IMR-90 (cell line): Measurements from ENCODE around the gene RIT1. TPM values are rescaled to one million over a fixed set of nuclear protein-coding genes. Genes with fewer than 3 reads are reported as not detected.
A peak's percentile ranks its signal among the peaks of the same experiment; 100 is the strongest.

Source experiments
- ATAC-seq: fragments of 200-7000 bp; cut with Tn5 transposase; 2 replicates; pipeline ENCODE4 v1.9.1; 2020; ENCODE audit warnings: low read depth, mild to moderate bottlenecking, moderate library complexity
- BruUV-seq: library from RNA; stranded (reverse); fragments of 400-500 nt; replicated peaks from 2 replicates; lab custom pipeline; 2021; lab: Mats Ljungman, UMichigan
- CTCF ChIA-PET: fragments of 300-600 bp; formaldehyde crosslinking; extraction: SDS; loops from one replicate; lab custom pipeline; 2021; ENCODE audit warnings: antibody characterized with exemption; lab: Yijun Ruan, JAX
- POLR2A ChIA-PET: fragments of 300-600 bp; sonication (Branson Sonifier 250); formaldehyde crosslinking; loops from one replicate; lab custom pipeline; 2022; ENCODE audit warnings: antibody characterized with exemption; ENCODE audit not compliant: unreplicated experiment; lab: Charles Lee
- DNase-seq: peaks from one replicate; pipeline ENCODE4 v3.0.0; 2013
- H2AFZ ChIP-seq: replicated peaks from 2 replicates; pipeline ENCODE3; 2013; ENCODE audit warnings: low read length, mild to moderate bottlenecking; ENCODE audit not compliant: poor library complexity
- H2AK5ac ChIP-seq: 2 replicates; pipeline ENCODE4 v1.6.1; 2013; ENCODE audit warnings: low read depth, low read length, inconsistent platforms
- H2AK9ac ChIP-seq: replicated peaks from 2 replicates; pipeline ENCODE3; 2013; ENCODE audit warnings: mild to moderate bottlenecking, low read depth, low read length, moderate library complexity; ENCODE audit not compliant: poor library complexity
- H2BK120ac ChIP-seq: 2 replicates; pipeline ENCODE4 v1.6.1; 2013; ENCODE audit warnings: low read depth, low read length, inconsistent platforms
- H2BK15ac ChIP-seq: 3 replicates; pipeline ENCODE4 v1.6.1; 2013; ENCODE audit warnings: low read depth, low read length, inconsistent platforms
- H2BK20ac ChIP-seq: 2 replicates; pipeline ENCODE4 v1.6.1; 2013; ENCODE audit warnings: low read depth, mild to moderate bottlenecking, inconsistent platforms, low read length, moderate library complexity
- H2BK5ac ChIP-seq: 2 replicates; pipeline ENCODE4 v1.6.1; 2013; ENCODE audit warnings: mild to moderate bottlenecking, low read depth, low read length, inconsistent platforms; ENCODE audit not compliant: poor library complexity, severe bottlenecking
- H3K14ac ChIP-seq: replicated peaks from 2 replicates; pipeline ENCODE4 v1.6.1; 2013; ENCODE audit warnings: low read depth, low read length, inconsistent platforms
- H3K18ac ChIP-seq: 2 replicates; pipeline ENCODE4 v1.6.1; 2013; ENCODE audit warnings: low read depth, low read length, control low read depth
- H3K23ac ChIP-seq: 2 replicates; pipeline ENCODE4 v1.6.1; 2013; ENCODE audit warnings: low read depth, low read length, inconsistent platforms
- H3K27ac ChIP-seq: 2 replicates; pipeline ENCODE4 v1.5.1; 2013; ENCODE audit warnings: mild to moderate bottlenecking, control low read depth, low read length; ENCODE audit not compliant: insufficient read depth
- H3K27me3 ChIP-seq: 2 replicates; pipeline ENCODE4 v1.6.1; 2013; ENCODE audit warnings: low read length; ENCODE audit not compliant: control insufficient read depth, insufficient read depth
- H3K36me3 ChIP-seq: 2 replicates; pipeline ENCODE4 v1.6.1; 2013; ENCODE audit warnings: low read length, mixed read lengths; ENCODE audit not compliant: control insufficient read depth, insufficient read depth
- H3K4ac ChIP-seq: 2 replicates; pipeline ENCODE4 v1.6.1; 2013; ENCODE audit warnings: low read depth, low read length, inconsistent platforms
- H3K4me1 ChIP-seq: 2 replicates; pipeline ENCODE4 v1.6.1; 2013; ENCODE audit warnings: low read length, mixed read lengths; ENCODE audit not compliant: control insufficient read depth, insufficient read depth
- H3K4me2 ChIP-seq: 2 replicates; pipeline ENCODE4 v1.6.1; 2013; ENCODE audit warnings: low read depth, mild to moderate bottlenecking, control low read depth, low read length, moderate library complexity
- H3K4me3 ChIP-seq: 2 replicates; pipeline ENCODE4 v1.5.1; 2013; ENCODE audit warnings: low read depth, mild to moderate bottlenecking, control low read depth, low read length, moderate library complexity; ENCODE audit not compliant: insufficient read depth
- H3K56ac ChIP-seq: 2 replicates; pipeline ENCODE4 v1.6.1; 2013; ENCODE audit warnings: low read length, inconsistent platforms; ENCODE audit not compliant: insufficient read depth; ENCODE audit errors: extremely low read depth
- H3K79me1 ChIP-seq, 2 experiments: 2 replicates each; pipeline ENCODE4 v1.6.1; 2013; ENCODE audit warnings: low read length in 2 of 2, inconsistent platforms in 1 of 2, low read depth in 1 of 2
- H3K9ac ChIP-seq: 2 replicates; pipeline ENCODE4 v1.6.1; 2013; ENCODE audit warnings: low read depth, low read length, control low read depth
- H3K9me1 ChIP-seq: 2 replicates; pipeline ENCODE4 v1.6.1; 2013; ENCODE audit warnings: low read length, inconsistent platforms; ENCODE audit not compliant: insufficient read depth
- H3K9me3 ChIP-seq: 2 replicates; pipeline ENCODE4 v1.6.1; 2013; ENCODE audit warnings: low read length; ENCODE audit not compliant: control insufficient read depth, insufficient read depth
- H4K20me1 ChIP-seq: 2 replicates; pipeline ENCODE4 v1.6.1; 2013; ENCODE audit warnings: low read length, inconsistent platforms; ENCODE audit not compliant: insufficient read depth
- H4K5ac ChIP-seq: 2 replicates; pipeline ENCODE4 v1.6.1; 2013; ENCODE audit warnings: mild to moderate bottlenecking, low read depth, low read length, control low read depth
- H4K8ac ChIP-seq, 2 experiments: 2 replicates each; pipeline ENCODE4 v1.6.1; 2013; ENCODE audit warnings: low read depth in 2 of 2, low read length in 2 of 2, control low read depth in 1 of 2, inconsistent platforms in 1 of 2
- H4K91ac ChIP-seq: 2 replicates; pipeline ENCODE4 v1.6.1; 2013; ENCODE audit warnings: low read depth, low read length, inconsistent platforms; ENCODE audit not compliant: insufficient read depth
- RCOR1 ChIP-seq: IDR thresholded peaks from 2 replicates; pipeline ENCODE4 v1.6.1; 2012; ENCODE audit warnings: mild to moderate bottlenecking, low read length, improper control_type of control experiment; ENCODE audit not compliant: insufficient replicate concordance
- WGBS, 2 experiments: methylation state at CpG; one replicate each; pipeline versions ENCODE4 v1.1.5 to v1.1.7; 2013; ENCODE audit warnings: missing lambda C conversion rate in 2 of 2; ENCODE audit not compliant: insufficient read length in 1 of 2; ENCODE audit errors: extremely low coverage in 2 of 2; 5-methylcytosine and 5-hydroxymethylcytosine counted together
- dilution Hi-C: fragments of 300-500 bp; cut with HindIII; formaldehyde crosslinking; loops from one replicate; pipeline ENCODE4 v1.14.3; 2018; ENCODE audit warnings: low sequenced_read_pairs; ENCODE audit not compliant: unreplicated experiment
- in situ Hi-C: fragments of 300-500 bp; cut with MboI; formaldehyde crosslinking; loops from 3 replicates; pipeline ENCODE4 v1.14.3; 2019; ENCODE audit warnings: low sequenced_read_pairs, inconsistent platforms, mixed read lengths
- intact Hi-C: fragments of 100-400 bp; cut with micrococcal nuclease; formaldehyde crosslinking; loops from 2 replicates; pipeline ENCODE4 v1.10.0; 2022
- polyA plus RNA-seq, 3 experiments: library from polyadenylated mRNA; depleted of rRNA; stranded (reverse); fragments of >200 nt; gene quantifications; 2 replicates each; pipeline ENCODE4 v1.2.3, GENCODE V29; 2012; ENCODE audit warnings: low replicate concordance in 1 of 3
- total RNA-seq: library from RNA; depleted of rRNA; stranded (reverse); fragments of >200 nt; gene quantifications from 2 replicates; pipeline ENCODE4 v1.2.3, GENCODE V29; 2012

Gene RIT1
- total and polyA plus RNA-seq, 2 of the 4 experiments (the other 2 are of a cell fraction) = 29.6 to 46.8 TPM

DNA sequence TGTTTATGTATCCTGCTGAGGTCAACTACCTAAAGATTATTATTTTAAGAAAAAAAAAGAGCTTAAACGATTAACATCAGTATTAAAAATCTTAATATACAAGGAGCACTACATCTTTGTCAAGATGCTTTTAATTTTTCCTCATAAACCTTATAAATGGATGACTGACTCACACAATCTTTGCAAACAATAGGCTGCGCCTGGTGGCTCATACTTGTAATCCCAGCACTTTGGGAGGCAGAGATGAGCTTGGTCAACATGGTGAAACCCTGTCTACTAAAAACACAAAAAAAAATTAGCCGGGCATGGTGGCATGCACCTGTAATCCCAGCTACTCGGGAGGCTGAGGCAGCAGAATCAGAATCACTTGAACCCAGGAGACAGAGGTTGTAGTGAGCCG lies 21.3 kb upstream of the RIT1 start:
- dilution Hi-C loops = no loop called here
- H4K20me1 ChIP-seq = peaks cover 38% of the 10 kb centered on the region
- no peak overlapping the region for H3K18ac ChIP-seq
- BruUV-seq = no TSS peak
- no peak overlapping the region for H2AK9ac ChIP-seq
- intact Hi-C loops = no loop called here
- no peaks in the 10 kb centered on the region for H3K27me3 ChIP-seq
- peak overlapping the region; percentile 46; the same call in 1 of the 2 replicates for H3K4me2 ChIP-seq
- H3K23ac ChIP-seq = no peak overlapping the region
- TF ChIP-seq RCOR1 = no peak
- H2BK20ac ChIP-seq = no peak overlapping the region
- no peak overlapping the region for H2BK120ac ChIP-seq
- H2BK15ac ChIP-seq = no peak overlapping the region
- POLR2A ChIA-PET = interaction anchor here (0.7 kb wide), 1 partner anchor 9 kb away, joined by 3 read pairs; no protein-coding TSS in a partner anchor
- no peak overlapping the region for H3K27ac ChIP-seq
- H3K9me3 ChIP-seq = no peaks in the 10 kb centered on the region
- H3K79me1 ChIP-seq = peaks cover 3 to 44% of the 10 kb centered on the region in 2 experiments; a peak in 3 of 4 replicates
- H3K56ac ChIP-seq = no peak overlapping the region
- no peak overlapping the region for H3K4ac ChIP-seq
- H4K91ac ChIP-seq = no peak overlapping the region
- DNase-seq (no peak), ATAC-seq (no peak)
- H3K9me1 ChIP-seq = 0 out of 2 replicates have a peak, but pooled peaks cover 2% of the 10 kb centered on the region
- H2AFZ ChIP-seq = no peak overlapping the region
- in situ Hi-C loops = no loop called here
- CTCF ChIA-PET = interaction anchor here (1.4 kb wide), 1 partner anchor 15 kb away, joined by 4 read pairs; no protein-coding TSS in a partner anchor
- H3K9ac ChIP-seq = no peak overlapping the region
- no peak overlapping the region for H4K5ac ChIP-seq
- H4K8ac ChIP-seq = no peak overlapping the region
- H3K4me3 ChIP-seq = no peak overlapping the region
- peaks cover 7% of the 10 kb centered on the region; the same call in 1 of the 2 replicates for H3K4me1 ChIP-seq
- WGBS, 2 experiments = no CpG with 5 or more reads among the region's 5 CpGs
- H3K14ac ChIP-seq = no peak overlapping the region
- H2BK5ac ChIP-seq = no peak overlapping the region
- H2AK5ac ChIP-seq = no peak overlapping the region
- peaks cover 40% of the 10 kb centered on the region for H3K36me3 ChIP-seq
